Esophagus muscularis mucosa (tissue), 4 donors: ENCODE data around the gene SLC51A. TPM values are rescaled to one million over a fixed set of nuclear protein-coding genes. Genes with fewer than 3 reads are reported as not detected.

ENCODE experiments used
- DNase-seq: peaks from one replicate; pipeline ENCODE4 v3.0.0-alpha.2; 2017; ENCODE audit errors: extremely low spot score
- H3K27ac ChIP-seq, 4 donors: fragments of 200-600 bp; sonication (generic); replicated peaks in 1 of 4; 1 replicate in 3 of 4; 2 replicates in 1 of 4; pipeline ENCODE4 v1.5.1; 2016 to 2019; ENCODE audit warnings: mild to moderate bottlenecking in 1 of 4
- H3K27me3 ChIP-seq, 4 donors: fragments of 200-600 bp; sonication (generic); one replicate each; pipeline versions ENCODE4 v1.5.1 to v1.6.0; 2016 to 2019
- H3K36me3 ChIP-seq, 4 donors: fragments of 200-600 bp; sonication (generic); one replicate each; pipeline ENCODE4 v1.5.1; 2016 to 2019
- H3K4me1 ChIP-seq, 4 donors: fragments of 200-600 bp; sonication (generic); one replicate each; pipeline ENCODE4 v1.5.1; 2016 to 2019
- H3K4me3 ChIP-seq, 4 donors: fragments of 200-600 bp; sonication (generic); 1 replicate in 2 of 4; 2 replicates in 2 of 4; pipeline ENCODE4 v1.5.1; 2016 to 2019; ENCODE audit warnings: mild to moderate bottlenecking in 4 of 4, moderate library complexity in 1 of 4
- H3K9me3 ChIP-seq, 4 donors: fragments of 200-600 bp; sonication (generic); 1 replicate in 3 of 4; 2 replicates in 1 of 4; pipeline ENCODE4 v1.5.1; 2016 to 2019
- EP300 ChIP-seq: sonication (generic); formaldehyde crosslinking; IDR thresholded peaks from one replicate; pipeline ENCODE4 v1.6.1; 2017; ENCODE audit warnings: antibody characterized with exemption
- POLR2A ChIP-seq: fragments of 450-650 bp; IDR thresholded peaks from one replicate; pipeline ENCODE4 v1.6.1; 2017; ENCODE audit warnings: antibody characterized with exemption, moderate library complexity, mild to moderate bottlenecking, low read depth
- POLR2AphosphoS5 ChIP-seq, 2 donors: sonication (generic); formaldehyde crosslinking; IDR thresholded peaks; one replicate each; pipeline ENCODE4 v1.6.1; 2017; ENCODE audit warnings: antibody characterized with exemption in 2 of 2
- WGBS: methylation state at CpG from one replicate; pipeline ENCODE4 v1.1.5; 2018; 5-methylcytosine and 5-hydroxymethylcytosine counted together
- intact Hi-C: fragments of 100-400 bp; cut with DNase I; formaldehyde crosslinking; loops from one replicate; pipeline ENCODE4 v1.15.1; 2023
- total RNA-seq, 4 donors: library from RNA; depleted of rRNA; stranded (reverse); fragments of >200 nt; gene quantifications; one replicate each; pipeline versions ENCODE4 v1.1.0 to v1.2.1, GENCODE V29; 2016
- TF ChIP-seq, protein P1 (sequence below), 3 experiments: fragments of 200-600 bp in 2 of 3; fragments of 450-650 bp in 1 of 3; sonication (generic) in 2 of 3; IDR thresholded peaks; one replicate each; pipeline ENCODE4 v1.5.1; 2017 to 2019; ENCODE audit warnings: antibody characterized with exemption in 3 of 3, mild to moderate bottlenecking in 2 of 3, moderate library complexity in 1 of 3

The SLC51A gene
- total RNA-seq, 4 donors from 2014 or later, result not detected

DNA sequence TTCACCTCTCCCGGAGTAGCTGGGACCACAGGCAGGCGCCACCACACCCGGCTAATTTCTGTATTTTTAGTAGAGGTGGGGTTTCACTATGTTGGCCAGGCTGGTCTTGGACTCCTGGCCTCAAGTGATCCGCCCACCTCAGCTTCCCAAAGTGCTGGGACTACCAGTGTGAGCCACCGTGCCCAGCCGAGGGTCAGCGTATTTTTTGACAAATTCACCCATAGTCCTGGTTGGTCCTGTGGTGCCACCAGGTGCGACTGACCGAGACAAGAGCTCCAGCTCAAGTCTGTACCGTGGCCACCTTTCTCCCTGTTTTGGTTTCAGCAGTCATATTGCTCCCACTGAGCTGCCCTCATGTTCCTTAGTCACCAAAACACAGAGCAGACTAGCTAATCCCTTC, 8.8 kb downstream of the SLC51A start:
- no peak overlapping the region for H3K27ac ChIP-seq
- DNase-seq, result no peak
- intact Hi-C loops, result no loop called here
- 95% methylated on average over 10 of the region's 10 CpGs for WGBS
- peaks cover 0 to 3% (median 1%) of the 10 kb centered on the region in 4 donors for H3K4me1 ChIP-seq
- TF ChIP-seq EP300 (no peak), POLR2AphosphoS5 (IDR thresholded peaks at IDR 0.05) (no peak), POLR2A (no peak)
- TF ChIP-seq, protein P1, sequence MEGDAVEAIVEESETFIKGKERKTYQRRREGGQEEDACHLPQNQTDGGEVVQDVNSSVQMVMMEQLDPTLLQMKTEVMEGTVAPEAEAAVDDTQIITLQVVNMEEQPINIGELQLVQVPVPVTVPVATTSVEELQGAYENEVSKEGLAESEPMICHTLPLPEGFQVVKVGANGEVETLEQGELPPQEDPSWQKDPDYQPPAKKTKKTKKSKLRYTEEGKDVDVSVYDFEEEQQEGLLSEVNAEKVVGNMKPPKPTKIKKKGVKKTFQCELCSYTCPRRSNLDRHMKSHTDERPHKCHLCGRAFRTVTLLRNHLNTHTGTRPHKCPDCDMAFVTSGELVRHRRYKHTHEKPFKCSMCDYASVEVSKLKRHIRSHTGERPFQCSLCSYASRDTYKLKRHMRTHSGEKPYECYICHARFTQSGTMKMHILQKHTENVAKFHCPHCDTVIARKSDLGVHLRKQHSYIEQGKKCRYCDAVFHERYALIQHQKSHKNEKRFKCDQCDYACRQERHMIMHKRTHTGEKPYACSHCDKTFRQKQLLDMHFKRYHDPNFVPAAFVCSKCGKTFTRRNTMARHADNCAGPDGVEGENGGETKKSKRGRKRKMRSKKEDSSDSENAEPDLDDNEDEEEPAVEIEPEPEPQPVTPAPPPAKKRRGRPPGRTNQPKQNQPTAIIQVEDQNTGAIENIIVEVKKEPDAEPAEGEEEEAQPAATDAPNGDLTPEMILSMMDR (IDR thresholded peaks at IDR 0.05), result no peak
- H3K4me3 ChIP-seq, result no peak overlapping the region
- no peaks in the 10 kb centered on the region for H3K36me3 ChIP-seq
- H3K27me3 ChIP-seq, result peaks cover 0 to 23% (median 0%) of the 10 kb centered on the region in 4 donors
- no peaks in the 10 kb centered on the region for H3K9me3 ChIP-seq

DNA sequence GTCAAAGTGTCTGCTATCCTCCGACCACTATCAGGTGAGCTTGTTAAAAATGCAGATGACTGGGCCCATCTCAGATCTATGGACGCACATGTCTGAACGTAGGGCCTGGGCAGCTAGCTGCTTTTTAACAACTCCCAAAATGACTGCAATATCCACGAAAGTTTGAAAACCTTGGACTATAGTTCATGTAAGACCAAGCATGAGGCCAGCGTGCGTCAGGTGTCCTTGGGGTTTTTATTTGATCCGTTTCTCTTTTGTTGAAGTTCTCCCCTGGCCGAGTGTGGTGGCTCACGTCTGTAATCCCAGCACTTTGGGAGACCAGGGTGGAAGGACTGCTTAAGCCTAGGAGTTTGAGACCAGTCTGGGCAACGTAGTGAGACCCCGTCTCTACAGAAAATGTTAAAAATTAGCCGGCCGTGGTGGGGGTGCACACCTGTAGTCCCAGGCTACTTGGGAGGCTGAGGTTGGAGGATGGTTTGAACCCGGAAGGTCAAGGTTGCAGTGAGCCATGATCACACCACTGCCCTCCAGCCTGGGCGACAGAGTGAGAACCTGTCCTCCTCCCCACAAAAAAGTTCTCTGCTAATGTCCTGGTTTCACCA, 9.5 kb downstream of the SLC51A start:
- no peaks in the 10 kb centered on the region for H3K36me3 ChIP-seq
- WGBS, result 87% methylated on average over 15 of the region's 15 CpGs
- H3K4me1 ChIP-seq, result peaks cover 0 to 3% (median 1%) of the 10 kb centered on the region in 4 donors
- no peak overlapping the region for H3K4me3 ChIP-seq
- no peaks in the 10 kb centered on the region for H3K9me3 ChIP-seq
- no peak for TF ChIP-seq EP300
- no peak for TF ChIP-seq POLR2A
- TF ChIP-seq, protein P1 (IDR thresholded peaks at IDR 0.05), result no peak
- no peak for TF ChIP-seq POLR2AphosphoS5 (IDR thresholded peaks at IDR 0.05)
- intact Hi-C loops, result no loop called here
- no peak for DNase-seq
- H3K27me3 ChIP-seq, result peaks cover 0 to 23% (median 0%) of the 10 kb centered on the region in 4 donors
- H3K27ac ChIP-seq, result no peak overlapping the region

GRCh38 chr3:196227121-196227561, 10.8 kb downstream of the SLC51A start:
- 67% methylated on average over 7 of the region's 14 CpGs for WGBS
- Histone ChIP-seq H3K4me1 (peaks cover 0 to 3% (median 1%) of the 10 kb centered on the region in 4 donors), H3K4me3 (no peak overlapping the region), H3K27me3 (peaks cover 0 to 23% (median 0%) of the 10 kb centered on the region in 4 donors), H3K9me3 (no peaks in the 10 kb centered on the region), H3K36me3 (no peaks in the 10 kb centered on the region), H3K27ac (no peak overlapping the region)
- DNase-seq, result no peak
- intact Hi-C loops, result no loop called here
- no peak for TF ChIP-seq EP300
- TF ChIP-seq POLR2AphosphoS5 (IDR thresholded peaks at IDR 0.05), result no peak
- TF ChIP-seq POLR2A, result no peak
- TF ChIP-seq, protein P1 (IDR thresholded peaks at IDR 0.05), result no peak

DNA sequence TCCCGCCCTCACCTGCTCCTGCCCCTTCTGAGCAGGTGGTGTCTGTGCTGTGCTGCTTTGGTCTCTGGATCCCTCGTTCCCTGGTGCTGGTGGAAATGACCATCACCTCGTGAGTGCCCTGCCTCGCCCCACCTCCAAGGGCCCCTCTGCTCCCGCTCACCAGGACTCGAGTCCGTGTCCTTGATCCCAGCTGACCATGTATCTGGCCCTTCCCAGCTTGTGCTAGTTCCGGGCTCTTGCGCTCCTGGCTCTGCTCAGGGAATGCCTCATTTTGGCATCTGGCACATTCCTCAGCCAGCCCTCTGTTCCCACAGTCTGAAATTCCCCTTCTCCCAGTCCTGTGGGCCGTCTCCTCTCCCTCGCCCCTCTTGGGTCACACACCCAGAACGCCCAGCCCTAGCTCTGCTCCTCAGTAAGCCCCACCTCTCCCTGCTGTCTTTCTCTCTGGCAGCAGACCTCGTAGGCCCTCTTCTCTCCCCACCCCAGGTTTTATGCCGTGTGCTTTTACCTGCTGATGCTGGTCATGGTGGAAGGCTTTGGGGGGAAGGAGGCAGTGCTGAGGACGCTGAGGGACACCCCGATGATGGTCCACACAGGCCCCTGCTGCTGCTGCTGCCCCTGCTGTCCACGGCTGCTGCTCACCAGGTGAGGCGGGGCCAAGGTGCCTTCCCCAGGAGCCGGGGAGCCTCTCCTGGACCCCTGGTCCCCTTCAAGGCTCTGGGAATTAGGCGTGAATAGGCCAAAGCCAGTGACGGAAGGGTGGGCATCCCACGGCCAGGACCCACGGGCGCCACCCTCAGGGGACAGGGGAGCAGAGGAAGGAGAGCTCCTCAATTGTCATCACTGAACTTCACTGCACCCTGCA, 11.5 kb downstream of the SLC51A start:
- intact Hi-C loops, result no loop called here
- Histone ChIP-seq H3K27me3 (peaks cover 0 to 23% (median 0%) of the 10 kb centered on the region in 4 donors), H3K4me1 (peaks cover 0 to 3% (median 1%) of the 10 kb centered on the region in 4 donors), H3K4me3 (no peak overlapping the region), H3K9me3 (no peaks in the 10 kb centered on the region), H3K27ac (no peak overlapping the region), H3K36me3 (no peaks in the 10 kb centered on the region)
- TF ChIP-seq POLR2A (no peak), POLR2AphosphoS5 (IDR thresholded peaks at IDR 0.05) (no peak), EP300 (no peak)
- TF ChIP-seq, protein P1 (IDR thresholded peaks at IDR 0.05), result no peak
- WGBS, result 52% methylated on average over 14 of the region's 24 CpGs
- DNase-seq, result no peak
